Parathyroid adenoma (tissue), 2 donors: ENCODE measurements around the gene SGSM2.
"Not testable (repeated sequence)": the region's sequence is repeated elsewhere in the genome, so short reads cannot be mapped to it uniquely, and the experiment has no call there.

Experiments
- H2AFZ ChIP-seq: fragments of 300-600 bp; sonication (generic); one replicate; pipeline ENCODE4 v1.7.0; 2017; ENCODE audit warnings: antibody characterized with exemption, mild to moderate bottlenecking
- H3K27ac ChIP-seq: fragments of 300-600 bp; sonication (generic); one replicate; pipeline ENCODE4 v1.7.0; 2017
- H3K27me3 ChIP-seq: fragments of 300-600 bp; sonication (generic); one replicate; pipeline ENCODE4 v1.7.0; 2017; ENCODE audit warnings: low read length; ENCODE audit not compliant: control insufficient read depth, insufficient read depth
- H3K36me3 ChIP-seq: fragments of 300-600 bp; sonication (generic); one replicate; pipeline ENCODE4 v1.7.0; 2017; ENCODE audit warnings: low read length; ENCODE audit not compliant: control insufficient read depth, insufficient read depth
- H3K4me1 ChIP-seq: fragments of 300-600 bp; sonication (generic); one replicate; pipeline ENCODE4 v1.7.0; 2017; ENCODE audit warnings: control low read depth
- H3K4me2 ChIP-seq: fragments of 300-600 bp; sonication (generic); one replicate; pipeline ENCODE4 v1.7.0; 2017; ENCODE audit warnings: low read length
- H3K4me3 ChIP-seq: fragments of 300-600 bp; sonication (generic); one replicate; pipeline ENCODE4 v1.7.0; 2017; ENCODE audit warnings: low read depth, low read length
- H3K79me2 ChIP-seq: fragments of 300-600 bp; sonication (generic); one replicate; pipeline ENCODE4 v1.7.0; 2017; ENCODE audit warnings: control low read depth
- H3K9ac ChIP-seq: fragments of 300-600 bp; sonication (generic); one replicate; pipeline ENCODE4 v1.7.0; 2017; ENCODE audit warnings: mild to moderate bottlenecking
- H3K9me3 ChIP-seq: fragments of 300-600 bp; sonication (generic); one replicate; pipeline ENCODE4 v1.7.0; 2017; ENCODE audit warnings: low read length; ENCODE audit not compliant: control insufficient read depth
- CTCF ChIP-seq: fragments of 300-600 bp; sonication (generic); IDR thresholded peaks from one replicate; pipeline ENCODE4 v1.7.0; 2017; ENCODE audit warnings: antibody characterized with exemption, mild to moderate bottlenecking
- donor health status: primary hyperparathyroidism.

The SGSM2 gene

GRCh38 chr17:2303204-2304188 lies 33.8 kb upstream of the SGSM2 start, which contains the start of the genes SMG6 and SRR:
Gene SMG6 (minus strand): TSS chr17:2303785. CDS start chr17:2303720, 65 bp downstream.
Gene SRR (plus strand): TSS chr17:2303950. CDS start chr17:2315561, 11,611 bp downstream.
- no peaks in the 10 kb centered on the region for H3K9me3 ChIP-seq
- H3K27ac ChIP-seq: peak within 1 kb of the TSS; percentile 84
- peak within 1 kb of the TSS; percentile 94 for H2AFZ ChIP-seq
- no peaks in the 10 kb centered on the region for H3K4me1 ChIP-seq
- H3K9ac ChIP-seq: peak within 1 kb of the TSS; percentile 50
- peaks cover 34% of the 10 kb centered on the region for H3K79me2 ChIP-seq
- no peak for TF ChIP-seq CTCF
- H3K4me3 ChIP-seq: peak within 1 kb of the TSS; percentile 96
- H3K27me3 ChIP-seq: no peaks in the 10 kb centered on the region
- peak within 1 kb of the TSS; percentile 85 for H3K4me2 ChIP-seq
- H3K36me3 ChIP-seq: no peaks in the 10 kb centered on the region

GRCh38 chr17:2304931-2305330 lies 32.4 kb upstream of the SGSM2 start:
- H3K27me3 ChIP-seq: no peaks in the 10 kb centered on the region
- H3K4me2 ChIP-seq: no peak overlapping the region
- no peaks in the 10 kb centered on the region for H3K9me3 ChIP-seq
- H2AFZ ChIP-seq: no peak overlapping the region
- no peaks in the 10 kb centered on the region for H3K4me1 ChIP-seq
- H3K79me2 ChIP-seq: peaks cover 22% of the 10 kb centered on the region
- H3K36me3 ChIP-seq: no peaks in the 10 kb centered on the region
- no peak overlapping the region for H3K27ac ChIP-seq
- H3K4me3 ChIP-seq: no peak overlapping the region
- H3K9ac ChIP-seq: no peak overlapping the region
- no peak for TF ChIP-seq CTCF

GRCh38 chr17:2309338-2310154 lies 27.8 kb upstream of the SGSM2 start:
- Histone ChIP-seq H3K27me3 (no peaks in the 10 kb centered on the region), H2AFZ (no peak overlapping the region), H3K4me2 (no peak overlapping the region), H3K79me2 (peaks cover 5% of the 10 kb centered on the region), H3K9ac (no peak overlapping the region), H3K4me3 (no peak overlapping the region), H3K27ac (no peak overlapping the region), H3K36me3 (no peaks in the 10 kb centered on the region), H3K9me3 (no peaks in the 10 kb centered on the region), H3K4me1 (no peaks in the 10 kb centered on the region)
- no peak for TF ChIP-seq CTCF

- H3K27ac ChIP-seq: no peak overlapping the region
- H3K4me1 ChIP-seq: no peaks in the 10 kb centered on the region
- no peak overlapping the region for H3K9ac ChIP-seq
- no peaks in the 10 kb centered on the region for H3K79me2 ChIP-seq
- H3K4me3 ChIP-seq: no peak overlapping the region
- no peaks in the 10 kb centered on the region for H3K9me3 ChIP-seq
- no peak overlapping the region for H2AFZ ChIP-seq
- H3K4me2 ChIP-seq: no peak overlapping the region
- no peak for TF ChIP-seq CTCF
- no peaks in the 10 kb centered on the region for H3K27me3 ChIP-seq
- H3K36me3 ChIP-seq: no peaks in the 10 kb centered on the region
Observed at GRCh38 chr17:2312736-2313135, 24.6 kb upstream of the SGSM2 start.

GRCh38 chr17:2316916-2317205 lies 20.4 kb upstream of the SGSM2 start:
- not testable (repeated sequence) for H3K27me3 ChIP-seq, H3K79me2 ChIP-seq, H3K36me3 ChIP-seq, H3K4me3 ChIP-seq, H3K9ac ChIP-seq, H3K4me1 ChIP-seq, H3K27ac ChIP-seq, H2AFZ ChIP-seq, H3K9me3 ChIP-seq, H3K4me2 ChIP-seq
